K562 (cell line): ENCODE measurements around the gene DRAXIN. TPM values are rescaled to one million over a fixed set of nuclear protein-coding genes. Genes with fewer than 3 reads are reported as not detected.

Source experiments
- CHD4 ChIP-seq: fragments of 200-600 bp; sonication (generic); IDR thresholded peaks from 3 replicates; pipeline ENCODE4 v1.6.1; 2012; ENCODE audit warnings: low read depth, mild to moderate bottlenecking, mixed read lengths, low read length, inconsistent platforms; ENCODE audit not compliant: insufficient read depth, insufficient replicate concordance, poor library complexity, severe bottlenecking
- CREB3 ChIP-seq: fragments of 450-650 bp; conservative IDR thresholded peaks from 2 replicates; pipeline ENCODE4 v1.6.1; 2016; ENCODE audit warnings: missing genetic modification characterization, low read depth, mild to moderate bottlenecking, missing compliant biosample characterization, moderate library complexity
- CTCF ChIP-seq, 3 experiments: IDR thresholded peaks in 2 of 3; conservative IDR thresholded peaks in 1 of 3; 2 replicates each; pipeline ENCODE4 v1.5.1; 2011 to 2012; ENCODE audit warnings: low read length in 3 of 3, mild to moderate bottlenecking in 3 of 3, control low read depth in 2 of 3, improper control_type of control experiment in 1 of 3, inconsistent platforms in 1 of 3, low read depth in 1 of 3, mixed read lengths in 1 of 3, moderate library complexity in 1 of 3; ENCODE audit not compliant: insufficient read depth in 2 of 3
- DIDO1 ChIP-seq: fragments of 450-650 bp; IDR thresholded peaks from 2 replicates; pipeline ENCODE4 v1.6.1; 2016; ENCODE audit warnings: low read depth, missing biosample characterization, missing genetic modification characterization
- EGR1 ChIP-seq: fragments of 450-650 bp; conservative IDR thresholded peaks from 2 replicates; pipeline ENCODE4 v1.6.1; 2017; ENCODE audit warnings: mild to moderate bottlenecking
- ELK1 ChIP-seq: sonication (generic); formaldehyde crosslinking; IDR thresholded peaks from 2 replicates; pipeline ENCODE4 v1.8.1; 2022; ENCODE audit warnings: missing genetic modification reagents
- GTF2E2 ChIP-seq: fragments of 200-800 bp; sonication (Bioruptor generic); IDR thresholded peaks from 2 replicates; pipeline ENCODE4 v1.6.1; 2016; ENCODE audit warnings: missing genetic modification characterization, missing compliant biosample characterization
- HLTF ChIP-seq: fragments of 450-650 bp; IDR thresholded peaks from 2 replicates; pipeline ENCODE4 v1.6.1; 2016
- MEF2A ChIP-seq: IDR thresholded peaks from 2 replicates; pipeline ENCODE4 v1.6.1; 2011; ENCODE audit warnings: low read depth, mild to moderate bottlenecking, low read length, moderate library complexity; ENCODE audit not compliant: control insufficient read depth
- NFXL1 ChIP-seq: fragments of 450-650 bp; formaldehyde crosslinking; IDR thresholded peaks from 2 replicates; pipeline ENCODE4 v1.4.0; 2021; ENCODE audit warnings: mild to moderate bottlenecking
- RBM25 ChIP-seq: fragments of 200-400 bp; formaldehyde crosslinking; IDR thresholded peaks from 2 replicates; pipeline ENCODE4 v1.6.1; 2018; ENCODE audit warnings: low read length, low read depth, moderate library complexity; ENCODE audit not compliant: severe bottlenecking
- RUNX1 ChIP-seq: sonication (generic); IDR thresholded peaks from 2 replicates; pipeline ENCODE4 v1.6.1; 2016; ENCODE audit warnings: antibody characterized with exemption, low read depth
- SMAD4 ChIP-seq: fragments of 250-450 bp; sonication (Bioruptor Pico); conservative IDR thresholded peaks from 2 replicates; pipeline ENCODE4 v1.8.0; 2021; ENCODE audit warnings: inconsistent platforms, mild to moderate bottlenecking, moderate library complexity
- SREBF2 ChIP-seq: sonication (generic); formaldehyde crosslinking; IDR thresholded peaks from 2 replicates; pipeline ENCODE4 v1.4.0; 2020; ENCODE audit warnings: mild to moderate bottlenecking, missing genetic modification reagents
- YBX1 ChIP-seq: fragments of 450-650 bp; IDR thresholded peaks from 2 replicates; pipeline ENCODE4 v1.7.1; 2016; ENCODE audit warnings: mild to moderate bottlenecking
- ZBTB8A ChIP-seq: fragments of 450-650 bp; IDR thresholded peaks from 2 replicates; pipeline ENCODE4 v1.6.1; 2018; ENCODE audit warnings: mild to moderate bottlenecking, moderate library complexity; ENCODE audit not compliant: partially characterized antibody
- ZC3H4 ChIP-seq: sonication (generic); formaldehyde crosslinking; IDR thresholded peaks from 2 replicates; pipeline ENCODE4 v1.9.0; 2021; ENCODE audit warnings: missing genetic modification reagents, borderline replicate concordance
- ZNF277 ChIP-seq: fragments of 250-450 bp; sonication (Bioruptor Pico); IDR thresholded peaks from 2 replicates; pipeline ENCODE4 v1.8.0; 2022; ENCODE audit warnings: inconsistent platforms, mild to moderate bottlenecking, moderate library complexity, borderline replicate concordance
- polyA plus RNA-seq, 8 experiments: library from polyadenylated mRNA; depleted of rRNA in 4 of 8; stranded (reverse) in 5 of 8; unstranded in 3 of 8; fragments of >200 nt; fragmentation: Nextera tagmentation in 2 of 8; fragmentation: Illumina TruSeq in 1 of 8; extraction: Ambion mirVana in 2 of 8; extraction: Trizol in 1 of 8; gene quantifications; 2 replicates each; pipeline versions ENCODE4 v1.2.1 to v1.2.3, GENCODE V29; 2011 to 2014; ENCODE audit warnings: inconsistent platforms in 1 of 8, missing spikeins in 1 of 8
- total RNA-seq, 7 experiments: library from RNA; depleted of rRNA in 6 of 7; stranded (reverse); fragments of >200 nt in 6 of 7; fragmentation: Illumina TruSeq in 2 of 7; extraction: Trizol in 2 of 7; gene quantifications; 2 replicates each; pipeline versions ENCODE4 v1.2.1 to v1.2.3, GENCODE V29; 2011 to 2021; ENCODE audit warnings: low replicate concordance in 1 of 7
- TF ChIP-seq, protein P1 (sequence below): fragments of 450-650 bp; formaldehyde crosslinking; IDR thresholded peaks from 2 replicates; pipeline ENCODE4 v1.4.0; 2020; ENCODE audit warnings: mild to moderate bottlenecking, moderate library complexity
- TF ChIP-seq, protein P2 (sequence below): fragments of 250-450 bp; sonication (Bioruptor Pico); IDR thresholded peaks from 2 replicates; pipeline ENCODE4 v1.8.0; 2021; ENCODE audit warnings: mild to moderate bottlenecking, moderate library complexity

DRAXIN gene
- total and polyA plus RNA-seq, 9 of the 15 experiments (the other 6 are each of a cell fraction or from before 2014, with no cell fraction given) = 0.01 to 0.04 (median 0.01) TPM; not detected in 6

DNA sequence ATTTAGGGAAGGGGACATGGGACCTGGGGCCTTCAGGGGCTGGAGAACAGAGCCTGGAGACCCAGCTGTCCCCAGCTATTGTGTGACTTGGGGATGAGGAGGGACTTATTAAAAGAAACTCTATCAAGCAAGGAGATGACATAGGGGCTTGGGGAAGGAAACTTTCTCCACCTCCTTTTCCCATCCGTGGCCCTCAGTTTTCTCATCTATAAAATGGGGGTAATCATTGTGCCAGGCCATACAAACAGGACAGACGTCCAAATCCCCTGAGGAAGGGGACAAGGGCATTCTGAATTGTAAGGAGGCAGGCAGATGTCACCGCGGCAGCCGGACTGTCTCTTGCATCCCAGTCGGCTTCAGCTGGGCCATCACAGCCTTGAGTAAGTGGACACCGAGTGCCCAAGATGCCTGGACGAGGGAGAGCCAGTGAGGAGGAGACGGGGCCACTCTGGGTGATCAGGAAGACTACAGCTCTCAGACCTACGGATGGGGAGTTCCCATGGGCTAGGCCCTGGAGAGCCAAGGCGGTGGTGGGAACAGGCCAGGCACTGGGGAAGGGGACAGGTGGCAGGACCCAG lies 39.2 kb upstream of the DRAXIN start (continued):
- TF ChIP-seq, protein P1, sequence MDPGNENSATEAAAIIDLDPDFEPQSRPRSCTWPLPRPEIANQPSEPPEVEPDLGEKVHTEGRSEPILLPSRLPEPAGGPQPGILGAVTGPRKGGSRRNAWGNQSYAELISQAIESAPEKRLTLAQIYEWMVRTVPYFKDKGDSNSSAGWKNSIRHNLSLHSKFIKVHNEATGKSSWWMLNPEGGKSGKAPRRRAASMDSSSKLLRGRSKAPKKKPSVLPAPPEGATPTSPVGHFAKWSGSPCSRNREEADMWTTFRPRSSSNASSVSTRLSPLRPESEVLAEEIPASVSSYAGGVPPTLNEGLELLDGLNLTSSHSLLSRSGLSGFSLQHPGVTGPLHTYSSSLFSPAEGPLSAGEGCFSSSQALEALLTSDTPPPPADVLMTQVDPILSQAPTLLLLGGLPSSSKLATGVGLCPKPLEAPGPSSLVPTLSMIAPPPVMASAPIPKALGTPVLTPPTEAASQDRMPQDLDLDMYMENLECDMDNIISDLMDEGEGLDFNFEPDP (CRISPR knock-in tag) = no peak
- TF ChIP-seq ELK1 (CRISPR knock-in tag) (no peak), CTCF (IDR thresholded peaks at IDR 0.05 in 2 of 3, conservative IDR thresholded peaks at IDR 0.05 in 1 of 3; ENCODE audit: insufficient read depth in 2 of 3, low read depth in 1 of 3, low read length in 3 of 3) (no peak), ZNF277 (CRISPR knock-in tag) (no peak), RUNX1 (no peak), YBX1 (no peak), ZC3H4 (no peak), CREB3 (tag) (no peak), SREBF2 (CRISPR knock-in tag) (no peak), ZBTB8A (no peak), DIDO1 (tag) (no peak), CHD4 (peak; percentile 65), SMAD4 (CRISPR knock-in tag) (no peak), NFXL1 (CRISPR knock-in tag) (no peak), RBM25 (peak; percentile 84), GTF2E2 (tag) (no peak), MEF2A (no peak), HLTF (no peak), EGR1 (no peak)
- TF ChIP-seq, protein P2, sequence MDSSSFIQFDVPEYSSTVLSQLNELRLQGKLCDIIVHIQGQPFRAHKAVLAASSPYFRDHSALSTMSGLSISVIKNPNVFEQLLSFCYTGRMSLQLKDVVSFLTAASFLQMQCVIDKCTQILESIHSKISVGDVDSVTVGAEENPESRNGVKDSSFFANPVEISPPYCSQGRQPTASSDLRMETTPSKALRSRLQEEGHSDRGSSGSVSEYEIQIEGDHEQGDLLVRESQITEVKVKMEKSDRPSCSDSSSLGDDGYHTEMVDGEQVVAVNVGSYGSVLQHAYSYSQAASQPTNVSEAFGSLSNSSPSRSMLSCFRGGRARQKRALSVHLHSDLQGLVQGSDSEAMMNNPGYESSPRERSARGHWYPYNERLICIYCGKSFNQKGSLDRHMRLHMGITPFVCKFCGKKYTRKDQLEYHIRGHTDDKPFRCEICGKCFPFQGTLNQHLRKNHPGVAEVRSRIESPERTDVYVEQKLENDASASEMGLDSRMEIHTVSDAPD (CRISPR knock-in tag) = no peak
